Measurements from ENCODE around the gene RAI14. TPM values are rescaled to one million over a fixed set of nuclear protein-coding genes. Genes with fewer than 3 reads are reported as not detected.

Gene RAI14
- total and polyA plus RNA-seq, 2 donors (not counting 3 experiments of a cell fraction or from before 2014, with no cell fraction given): 114 to 369 TPM

GRCh38 chr5:34756781-34757624 lies 100.9 kb downstream of the RAI14 start:
- no peak overlapping the region for H3K4me3 ChIP-seq (replicated peaks in 1 of 3; ENCODE audit: insufficient read depth in 1 of 3, low read depth in 1 of 3, low read length in 3 of 3)
- no peaks in the 10 kb centered on the region for H3K9me1 ChIP-seq (replicated peaks; ENCODE audit: control insufficient read depth, extremely low read depth, insufficient read depth, low read length)
- no peak for FAIRE-seq
- TF ChIP-seq POLR2AphosphoS5 (IDR thresholded peaks at IDR 0.05; ENCODE audit: insufficient read depth, low read depth, low read length): no peak
- no peak for TF ChIP-seq CTCF (IDR thresholded peaks at IDR 0.05; ENCODE audit: extremely low read depth in 1 of 2, insufficient read depth in 1 of 2, low read depth in 1 of 2, low read length in 2 of 2)
- no peak for TF ChIP-seq MYC (IDR thresholded peaks at IDR 0.05; ENCODE audit: low read depth, low read length)
- TF ChIP-seq FOS (IDR thresholded peaks at IDR 0.05; ENCODE audit: borderline replicate concordance, insufficient read depth, low read length): no peak
- no peak for TF ChIP-seq GATA2 (IDR thresholded peaks at IDR 0.05; ENCODE audit: insufficient read depth, insufficient read length, low read depth, low read length)
- CTCF ChIA-PET: interaction anchor here (0.8 to 2.4 kb wide), 2 partner anchors 74 to 271 kb away, joined by 3 to 9 read pairs; no protein-coding TSS in a partner anchor
- H3K79me2 ChIP-seq (ENCODE audit: control insufficient read depth, insufficient read depth, low read length): peaks cover 93% of the 10 kb centered on the region
- no peak for DNase-seq (ENCODE audit: low read depth, low spot score)
- no peaks in the 10 kb centered on the region for H3K9me3 ChIP-seq (replicated peaks; ENCODE audit: control insufficient read depth, insufficient read depth, low read length)
- POLR2A ChIA-PET: no interaction called here
- intact Hi-C loops (cut with micrococcal nuclease): no loop called here
- peaks cover 26% of the 10 kb centered on the region in 2 experiments for H3K36me3 ChIP-seq (ENCODE audit: control insufficient read depth in 2 of 2, extremely low read depth in 1 of 2, insufficient read depth in 2 of 2, low read length in 2 of 2)
- no TSS peak for BruUV-seq (replicated peaks)
- H3K27me3 ChIP-seq (ENCODE audit: control insufficient read depth in 2 of 2, insufficient read depth in 2 of 2, low read length in 2 of 2): no peaks in the 10 kb centered on the region
- H3K27ac ChIP-seq (ENCODE audit: insufficient read depth, low read depth, low read length): no peak overlapping the region
- no peak overlapping the region for H3K4me2 ChIP-seq (ENCODE audit: insufficient read depth, low read length)
- H4K20me1 ChIP-seq (replicated peaks; ENCODE audit: control insufficient read depth, extremely low read depth, insufficient read depth, low read length): peaks cover 3% of the 10 kb centered on the region
- dilution Hi-C loops (cut with MboI; ENCODE audit: extremely low pct_ligation_motif_present, low sequenced_read_pairs): no loop called here
- H3K4me1 ChIP-seq (ENCODE audit: control insufficient read depth, extremely low read depth, insufficient read depth, low read length): no peaks in the 10 kb centered on the region
- H3K9ac ChIP-seq (replicated peaks; ENCODE audit: extremely low read depth, insufficient read depth, low read length): no peak overlapping the region
- H2AFZ ChIP-seq (ENCODE audit: low read depth, low read length): no peak overlapping the region

All from endothelial cell of umbilical vein (primary cell).